Measurements from ENCODE around the gene TARP.

DNA sequence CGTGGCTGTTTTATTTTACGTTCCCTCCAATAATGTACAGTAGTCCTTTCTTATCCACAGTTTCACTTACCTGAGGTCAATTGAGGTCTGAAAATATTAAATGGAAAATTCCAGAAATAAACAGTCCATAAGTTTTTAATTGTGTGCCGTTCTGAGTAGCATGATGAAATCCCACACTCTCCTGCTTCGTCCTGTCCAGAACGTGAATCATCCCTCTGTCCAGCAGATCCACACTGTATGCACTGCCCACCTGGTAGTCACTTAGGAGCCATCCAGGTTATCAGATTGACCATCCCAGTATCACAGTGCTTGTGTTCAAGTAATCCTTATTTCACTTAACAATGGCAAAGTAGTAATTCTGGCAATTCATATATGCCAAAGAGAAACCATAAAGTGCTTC is 49.0 kb downstream of the TARP start:
- TF ChIP-seq, protein P1, sequence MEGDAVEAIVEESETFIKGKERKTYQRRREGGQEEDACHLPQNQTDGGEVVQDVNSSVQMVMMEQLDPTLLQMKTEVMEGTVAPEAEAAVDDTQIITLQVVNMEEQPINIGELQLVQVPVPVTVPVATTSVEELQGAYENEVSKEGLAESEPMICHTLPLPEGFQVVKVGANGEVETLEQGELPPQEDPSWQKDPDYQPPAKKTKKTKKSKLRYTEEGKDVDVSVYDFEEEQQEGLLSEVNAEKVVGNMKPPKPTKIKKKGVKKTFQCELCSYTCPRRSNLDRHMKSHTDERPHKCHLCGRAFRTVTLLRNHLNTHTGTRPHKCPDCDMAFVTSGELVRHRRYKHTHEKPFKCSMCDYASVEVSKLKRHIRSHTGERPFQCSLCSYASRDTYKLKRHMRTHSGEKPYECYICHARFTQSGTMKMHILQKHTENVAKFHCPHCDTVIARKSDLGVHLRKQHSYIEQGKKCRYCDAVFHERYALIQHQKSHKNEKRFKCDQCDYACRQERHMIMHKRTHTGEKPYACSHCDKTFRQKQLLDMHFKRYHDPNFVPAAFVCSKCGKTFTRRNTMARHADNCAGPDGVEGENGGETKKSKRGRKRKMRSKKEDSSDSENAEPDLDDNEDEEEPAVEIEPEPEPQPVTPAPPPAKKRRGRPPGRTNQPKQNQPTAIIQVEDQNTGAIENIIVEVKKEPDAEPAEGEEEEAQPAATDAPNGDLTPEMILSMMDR (IDR thresholded peaks at IDR 0.05): no peak
- no peak for TF ChIP-seq POLR2A (IDR thresholded peaks at IDR 0.05)
